ENCODE data around the gene ATP12A. TPM values are rescaled to one million over a fixed set of nuclear protein-coding genes. Genes with fewer than 3 reads are reported as not detected.
"Not testable (repeated sequence)": the region's sequence is repeated elsewhere in the genome, so short reads cannot be mapped to it uniquely, and the experiment has no call there.

Gene ATP12A
- total RNA-seq, 1 donor from 2014 or later: 0.21 TPM

- no peak for DNase-seq
These were observed 8.7 kb downstream of the ATP12A start for GRCh38 chr13:24688950-24689349.

- no peak for DNase-seq
These were observed 11.2 kb downstream of the ATP12A start for GRCh38 chr13:24691381-24691780.

DNA sequence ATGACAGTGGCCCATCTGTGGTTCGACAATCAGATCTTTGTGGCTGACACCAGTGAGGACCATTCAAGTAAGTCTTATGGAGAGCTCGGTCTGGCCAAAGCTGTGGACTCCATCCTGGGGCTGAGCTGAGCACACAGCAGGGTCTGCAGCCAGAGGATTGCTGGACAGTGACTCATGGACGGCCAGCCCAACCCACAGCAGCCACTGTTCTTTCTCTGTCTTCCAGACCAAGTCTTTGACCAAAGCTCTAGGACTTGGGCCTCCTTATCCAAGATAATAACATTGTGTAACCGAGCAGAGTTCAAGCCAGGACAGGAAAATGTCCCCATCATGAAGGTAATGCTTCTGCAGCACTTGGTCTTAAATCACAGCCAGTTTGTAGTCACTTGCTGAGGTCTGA is 12.4 kb downstream of the ATP12A start:
- no peak for DNase-seq

DNA sequence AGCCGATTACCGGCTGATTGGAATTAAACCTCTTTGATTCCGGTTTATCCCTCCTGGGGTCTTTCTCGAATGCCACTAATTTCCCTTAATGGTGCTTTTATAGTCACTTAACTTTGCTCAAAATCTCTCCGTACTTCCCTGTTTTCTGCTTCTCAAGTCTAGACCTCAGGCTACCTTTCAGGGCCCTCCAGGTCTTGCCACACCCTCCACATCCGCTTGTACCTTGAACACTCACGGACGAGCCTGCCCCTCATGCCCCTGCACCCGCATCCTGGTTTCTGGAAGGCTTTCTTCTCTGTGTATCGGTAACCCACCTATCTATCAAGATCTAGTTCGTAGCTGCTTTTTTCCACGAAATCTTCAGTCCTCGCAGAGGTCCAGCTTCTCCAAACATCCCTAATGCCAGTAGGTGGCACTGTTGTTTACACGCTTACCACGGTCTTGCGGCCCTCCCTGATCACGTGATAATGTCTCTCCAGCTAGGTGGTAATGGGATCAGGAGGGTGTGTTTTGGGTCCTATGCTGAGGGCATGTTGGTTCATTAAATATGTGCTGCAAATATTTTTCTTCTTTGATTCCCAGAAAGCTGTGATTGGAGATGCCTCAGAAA is 13.8 kb downstream of the ATP12A start:
- peak; percentile 64 for DNase-seq

DNA sequence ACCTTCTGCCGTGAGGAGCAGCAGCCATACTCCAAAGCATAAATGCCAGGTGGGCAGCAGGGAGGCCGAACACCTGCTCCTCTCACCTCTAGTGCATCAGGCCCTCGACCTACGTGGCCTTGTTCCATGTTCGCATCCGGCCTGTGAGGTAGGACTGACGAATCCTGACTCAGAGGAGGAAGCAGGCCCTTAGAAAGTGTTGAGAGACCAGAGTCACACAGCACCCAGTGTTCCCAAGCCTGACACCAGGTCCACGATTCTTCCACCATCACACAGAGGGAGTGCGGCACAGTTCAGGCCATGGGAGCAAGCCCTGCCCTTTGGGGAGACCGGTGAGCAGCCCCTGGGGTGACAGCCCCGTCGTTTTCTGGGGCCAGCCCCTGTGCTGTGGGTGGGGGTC is 14.7 kb downstream of the ATP12A start:
- no peak for DNase-seq

GRCh38 chr13:24698686-24699085 is 18.5 kb downstream of the ATP12A start:
- no peak for DNase-seq

GRCh38 chr13:24699541-24699940 is 19.3 kb downstream of the ATP12A start:
- no peak for DNase-seq

DNA sequence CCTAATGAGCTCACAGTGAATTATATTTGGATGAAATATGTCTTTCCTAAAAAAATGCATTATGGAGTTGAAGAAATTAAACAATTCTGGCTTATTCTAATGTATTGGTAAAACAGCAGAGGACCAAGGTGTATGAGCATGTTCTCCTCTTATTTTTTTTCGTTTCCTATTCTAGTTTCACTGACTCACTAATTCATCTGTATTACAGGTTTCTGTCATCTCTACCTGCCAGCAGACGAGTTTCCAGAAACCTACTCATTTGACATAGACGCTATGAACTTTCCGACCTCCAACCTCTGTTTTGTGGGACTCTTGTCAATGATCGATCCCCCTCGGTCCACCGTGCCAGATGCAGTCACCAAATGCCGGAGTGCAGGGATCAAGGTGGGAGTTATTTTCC is 20.3 kb downstream of the ATP12A start:
- no peak for DNase-seq

DNA sequence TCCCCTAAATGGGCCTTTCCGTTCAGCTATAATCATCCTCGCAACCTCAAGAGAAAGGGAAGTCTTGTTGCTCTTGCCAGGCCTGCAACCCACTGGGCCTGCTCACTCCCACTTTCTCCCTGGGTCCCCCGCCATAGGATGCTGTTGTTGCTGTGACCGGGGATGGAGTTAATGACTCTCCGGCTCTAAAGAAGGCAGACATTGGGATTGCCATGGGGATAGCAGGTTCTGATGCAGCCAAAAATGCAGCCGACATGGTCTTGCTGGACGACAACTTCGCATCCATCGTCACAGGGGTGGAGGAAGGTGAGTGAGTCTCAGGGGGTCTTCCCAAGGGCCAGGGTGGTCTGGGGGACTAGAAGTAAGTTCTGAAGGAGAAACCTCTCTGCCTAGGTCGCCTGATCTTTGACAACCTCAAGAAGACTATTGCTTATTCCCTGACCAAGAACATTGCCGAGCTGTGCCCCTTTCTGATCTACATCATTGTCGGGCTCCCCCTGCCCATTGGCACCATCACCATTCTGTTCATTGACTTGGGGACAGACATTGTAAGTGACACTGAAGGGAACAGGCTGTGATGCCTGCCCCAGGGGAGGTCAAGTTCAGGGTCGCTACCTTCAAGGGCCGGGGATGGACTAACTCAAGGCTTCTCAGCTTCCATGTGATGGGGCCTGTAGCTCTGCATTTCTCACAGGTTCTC is 26.8 kb downstream of the ATP12A start:
- DNase-seq: no peak

GRCh38 chr13:24709186-24709913 is 29.1 kb downstream of the ATP12A start:
- no peak for DNase-seq

- DNase-seq: peak; percentile 6
These were observed 32.8 kb downstream of the ATP12A start for GRCh38 chr13:24713022-24713421.

DNA sequence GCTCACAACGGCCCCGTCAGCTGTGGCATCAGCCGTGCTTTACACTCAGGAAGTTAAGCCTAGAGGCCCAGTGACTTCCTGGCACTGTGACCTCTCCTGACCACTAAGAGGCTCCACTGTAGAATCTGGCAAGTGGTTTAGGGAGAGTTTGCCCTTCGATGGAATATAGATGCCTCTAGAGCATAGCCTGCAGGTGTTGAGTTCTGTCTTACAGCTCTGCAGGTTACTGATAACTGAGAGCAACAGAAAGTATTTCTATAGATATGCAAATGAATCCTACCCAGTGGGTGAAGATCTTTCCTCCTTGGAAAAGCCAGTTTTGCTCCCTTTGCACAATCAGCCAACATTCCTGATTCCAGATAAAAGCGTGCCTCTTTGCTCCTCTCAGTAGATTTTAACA is 35.8 kb downstream of the ATP12A start:
- DNase-seq: no peak

DNA sequence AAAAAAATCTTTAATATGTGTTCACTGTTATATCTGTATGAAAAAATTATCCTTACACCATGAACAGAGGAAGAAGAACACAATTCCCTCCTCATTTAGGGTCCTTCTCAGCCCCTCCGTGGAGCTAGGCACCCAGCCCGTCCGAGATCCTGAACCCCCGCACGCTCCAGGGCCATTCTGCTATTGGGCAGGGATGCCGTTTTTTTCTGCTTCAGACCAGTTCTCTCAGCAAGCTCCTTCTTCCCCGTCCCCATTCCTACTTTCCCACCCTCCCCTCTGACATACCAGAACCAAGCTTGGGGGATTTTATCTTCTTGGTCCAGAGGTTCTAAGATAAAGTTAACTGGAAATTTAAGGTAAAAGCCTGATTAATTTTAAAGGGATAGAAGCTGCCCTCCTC is 36.2 kb downstream of the ATP12A start:
- no peak for DNase-seq

GRCh38 chr13:24717217-24717616 is 37.0 kb downstream of the ATP12A start:
- no peak for DNase-seq

DNA sequence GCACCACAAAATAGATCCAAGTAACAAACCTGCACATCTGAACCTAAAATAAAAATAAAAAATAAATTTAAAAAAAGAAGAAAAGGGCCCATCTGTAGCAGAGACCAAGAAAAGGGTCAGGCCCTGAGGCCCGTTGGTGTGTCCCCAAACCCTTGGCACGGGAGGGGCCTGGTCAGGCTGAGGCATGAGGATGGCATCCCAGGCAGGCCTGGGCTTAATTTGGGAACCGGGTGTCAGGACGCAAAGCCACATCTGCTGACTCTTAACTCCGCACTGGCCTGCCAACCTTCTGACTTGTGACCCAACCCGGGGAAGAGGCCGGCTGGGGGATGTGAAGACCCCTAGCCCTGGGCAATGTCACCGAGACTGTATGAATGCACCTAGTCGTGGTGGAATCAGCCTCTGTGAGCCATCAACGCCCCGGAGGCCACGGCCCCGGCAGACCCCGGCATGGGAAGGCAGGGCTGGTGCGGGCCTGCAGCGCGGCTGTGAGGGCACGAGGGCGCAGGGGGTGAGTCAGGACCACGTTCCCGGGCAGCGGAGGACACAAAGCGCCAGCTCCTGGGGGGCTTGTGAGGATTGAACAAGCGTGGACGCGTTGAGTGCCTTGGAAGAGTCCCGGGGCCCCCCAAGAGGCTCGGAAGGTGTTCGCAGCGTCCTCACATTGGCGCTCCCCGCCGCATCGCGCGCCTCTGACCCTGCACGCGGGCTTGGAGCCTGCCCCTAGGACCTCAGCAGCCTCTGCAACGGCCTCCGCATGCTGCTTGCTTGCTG is 38.2 kb downstream of the ATP12A start:
- no peak for DNase-seq

DNA sequence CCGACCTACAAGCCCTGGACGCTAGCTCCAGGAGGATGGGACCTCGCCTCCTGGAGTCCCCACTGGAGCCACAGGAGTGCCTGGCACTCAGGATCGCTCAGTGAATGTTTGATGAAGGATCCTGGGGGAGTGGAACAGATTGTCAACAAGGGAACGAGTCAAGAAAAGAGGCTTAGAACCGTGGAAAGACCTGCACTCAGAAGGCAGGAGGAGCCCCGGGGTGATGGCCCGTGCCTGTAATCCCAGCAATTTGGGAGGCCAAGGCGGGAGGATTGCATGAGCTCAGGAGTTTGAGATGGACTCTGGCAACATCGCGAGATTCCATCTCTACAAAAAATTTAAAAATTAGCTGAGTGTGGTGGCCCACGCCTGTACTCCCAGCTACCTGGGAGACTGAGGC is 38.9 kb downstream of the ATP12A start:
- no peak for DNase-seq

- no peak for DNase-seq
These were observed 43.0 kb downstream of the ATP12A start for GRCh38 chr13:24723206-24723605.

DNA sequence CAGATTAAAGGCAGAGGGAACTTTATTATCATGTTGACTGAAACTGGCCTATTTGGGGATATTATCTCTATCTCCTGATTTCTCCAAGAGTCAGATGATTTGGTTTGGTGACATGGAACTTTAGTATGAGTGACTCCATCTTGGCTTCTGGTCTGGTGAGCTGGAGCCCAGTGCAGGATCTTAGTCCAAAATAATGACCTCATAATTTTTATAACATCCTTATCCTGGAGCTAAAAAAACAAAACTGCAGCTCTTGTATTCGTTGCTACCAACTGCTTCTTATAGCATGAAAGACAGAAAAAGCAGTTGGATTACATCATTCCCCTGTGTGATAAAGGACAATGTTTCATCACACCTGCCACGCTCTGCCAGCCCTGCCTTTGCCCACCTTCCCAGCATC is 44.5 kb downstream of the ATP12A start:
- DNase-seq: no peak

DNA sequence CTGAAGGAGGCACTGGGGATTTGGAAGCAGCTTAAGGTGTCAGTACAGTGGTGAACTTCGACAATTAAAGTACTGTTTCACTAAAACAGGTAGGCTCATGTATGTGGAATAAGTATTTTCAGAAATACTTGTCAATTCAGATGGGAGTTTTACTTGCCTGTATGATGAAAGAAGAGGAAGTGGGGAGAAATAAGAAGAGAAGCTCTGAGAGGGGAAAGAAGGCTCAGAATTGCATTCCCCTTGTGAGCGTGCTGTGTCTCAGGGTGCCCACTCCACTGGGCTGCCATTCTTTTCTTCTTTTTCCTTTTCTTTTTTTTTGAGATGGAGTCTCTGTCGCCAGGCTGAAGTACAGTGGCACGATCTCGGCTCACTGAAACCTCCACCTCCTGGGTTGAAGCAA is 45.2 kb downstream of the ATP12A start:
- no peak for DNase-seq

DNA sequence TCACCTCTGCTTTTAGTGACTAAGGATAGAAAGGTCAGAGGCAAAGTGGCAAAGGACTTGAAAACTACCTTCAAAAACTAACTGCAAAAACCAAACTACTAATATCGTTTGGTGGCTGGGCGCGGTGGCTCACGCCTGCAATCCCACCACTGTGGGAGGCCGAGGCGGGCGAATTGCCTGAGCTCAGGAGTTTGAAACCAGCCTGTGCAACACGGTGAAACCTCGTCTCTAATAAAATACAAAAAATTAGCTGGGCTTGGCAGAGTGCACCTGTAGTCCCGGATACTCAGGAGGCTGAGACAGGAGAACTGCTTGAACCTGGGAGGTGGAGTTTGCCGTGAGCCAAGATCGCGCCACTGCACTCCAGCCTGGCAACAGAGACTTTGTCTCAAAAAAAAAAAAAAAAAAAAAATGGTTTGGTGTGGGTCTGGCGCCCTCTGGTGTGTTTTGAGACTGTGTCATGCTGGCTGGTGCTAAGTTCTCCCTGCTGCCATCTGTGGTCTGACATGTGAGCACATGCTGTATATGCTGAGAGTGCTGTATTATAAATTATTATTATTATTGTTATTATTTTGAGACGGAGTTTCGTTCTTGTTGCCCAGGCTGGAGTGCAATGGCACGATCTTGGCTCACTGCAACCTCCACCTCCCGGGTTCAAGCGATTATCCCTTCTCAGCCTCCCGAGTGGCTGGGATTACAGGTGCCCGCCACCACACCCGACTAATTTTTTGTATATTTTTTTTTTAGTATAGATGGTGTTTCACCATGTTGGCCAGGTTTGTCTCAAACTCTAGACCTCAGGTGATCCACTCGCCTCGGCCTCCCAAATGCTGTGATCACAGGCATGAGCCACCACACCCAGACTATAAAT is 47.8 kb downstream of the ATP12A start:
- DNase-seq: peak; percentile 89

DNA sequence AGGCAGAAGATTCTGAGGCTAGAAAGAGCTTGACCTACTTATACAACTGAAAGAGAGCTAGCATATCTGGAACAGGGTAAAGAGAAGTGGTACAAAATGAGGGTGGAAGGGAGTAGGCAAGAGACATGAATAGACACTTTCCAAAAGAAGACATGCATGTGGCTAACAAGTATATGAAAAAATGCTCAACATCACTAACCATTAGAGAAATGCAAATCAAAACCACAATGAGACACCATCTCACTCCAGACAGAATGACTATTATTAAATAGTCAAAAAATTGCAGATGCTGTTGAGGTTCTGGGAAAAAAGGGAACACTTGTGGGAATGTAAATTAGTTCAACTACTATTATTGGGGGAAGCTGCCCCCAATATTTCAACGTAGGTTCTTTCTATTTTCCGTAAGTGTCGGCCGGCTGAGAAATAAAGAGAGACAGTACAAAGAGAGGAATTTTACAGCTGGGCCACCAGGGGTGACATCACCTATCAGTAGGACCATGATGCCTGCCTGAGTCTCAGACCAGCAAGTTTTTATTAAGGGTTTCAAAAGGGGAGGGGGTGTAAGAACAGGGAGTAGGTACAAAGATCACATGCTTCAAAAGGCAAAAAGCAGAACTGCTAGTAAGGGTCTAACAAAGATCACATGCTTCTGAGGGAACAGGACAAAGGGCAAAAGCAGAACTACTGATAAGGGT is 50.8 kb downstream of the ATP12A start:
- DNase-seq: not testable (repeated sequence)
